Neural progenitor cell (in vitro differentiated cells): ENCODE data around the gene HEYL. TPM values are rescaled to one million over a fixed set of nuclear protein-coding genes. Genes with fewer than 3 reads are reported as not detected.

Source experiments
- DNase-seq: peaks from one replicate; pipeline ENCODE4 v3.0.0-alpha.2; 2016; ENCODE audit warnings: low spot score
- H2AFZ ChIP-seq: fragments of 200-600 bp; sonication (generic); replicated peaks from 2 replicates; pipeline ENCODE4 v1.6.1; 2016; ENCODE audit warnings: antibody characterized with exemption
- H3F3A ChIP-seq: fragments of 200-600 bp; sonication (generic); 2 replicates; pipeline ENCODE4 v1.6.1; 2016; ENCODE audit warnings: antibody characterized with exemption, low read depth
- H3K27ac ChIP-seq: fragments of 200-600 bp; sonication (generic); 2 replicates; pipeline ENCODE4 v1.5.1; 2016; ENCODE audit warnings: mild to moderate bottlenecking
- H3K27me3 ChIP-seq: fragments of 200-600 bp; sonication (generic); 2 replicates; pipeline ENCODE4 v1.6.1; 2016; ENCODE audit warnings: mild to moderate bottlenecking, moderate library complexity
- H3K36me3 ChIP-seq: fragments of 200-600 bp; sonication (generic); 2 replicates; pipeline ENCODE4 v1.5.1; 2016
- H3K4me1 ChIP-seq: fragments of 200-600 bp; sonication (generic); 2 replicates; pipeline ENCODE4 v1.6.1; 2016; ENCODE audit warnings: mixed run types
- H3K4me2 ChIP-seq: fragments of 200-600 bp; sonication (generic); 2 replicates; pipeline ENCODE4 v1.6.1; 2016
- H3K4me3 ChIP-seq: fragments of 200-600 bp; sonication (generic); 2 replicates; pipeline ENCODE4 v1.5.1; 2016
- H3K79me2 ChIP-seq: fragments of 200-600 bp; sonication (generic); 2 replicates; pipeline ENCODE4 v1.6.1; 2016; ENCODE audit warnings: low read depth
- H3K9ac ChIP-seq: fragments of 200-600 bp; sonication (generic); 2 replicates; pipeline ENCODE4 v1.6.1; 2016
- H3K9me3 ChIP-seq: fragments of 200-600 bp; sonication (generic); 2 replicates; pipeline ENCODE4 v1.5.1; 2016; ENCODE audit warnings: low read depth
- H4K20me1 ChIP-seq: fragments of 200-600 bp; sonication (generic); 2 replicates; pipeline ENCODE4 v1.6.1; 2016; ENCODE audit warnings: low read depth
- H3K27ac Mint-ChIP-seq: 3 replicates; pipeline ENCODE4 v1.8.0; 2021; ENCODE audit warnings: mixed read lengths
- H3K27me3 Mint-ChIP-seq: 2 replicates; pipeline ENCODE4 v1.8.0; 2022; ENCODE audit warnings: low read depth, mild to moderate bottlenecking, inconsistent platforms, moderate library complexity, mixed read lengths; ENCODE audit not compliant: insufficient read depth
- H3K36me3 Mint-ChIP-seq: 3 replicates; pipeline ENCODE4 v1.8.0; 2021; ENCODE audit warnings: mixed read lengths
- H3K4me1 Mint-ChIP-seq: 3 replicates; pipeline ENCODE4 v1.8.0; 2021; ENCODE audit warnings: mixed read lengths
- H3K4me3 Mint-ChIP-seq: 3 replicates; pipeline ENCODE4 v1.8.0; 2021; ENCODE audit warnings: mild to moderate bottlenecking, moderate library complexity, mixed read lengths
- H3K9me3 Mint-ChIP-seq: 3 replicates; pipeline ENCODE4 v1.8.0; 2020; ENCODE audit warnings: mixed read lengths
- EZH2 ChIP-seq: fragments of 200-600 bp; sonication (generic); IDR thresholded peaks from 2 replicates; pipeline ENCODE4 v1.6.1; 2017; ENCODE audit warnings: antibody characterized with exemption, mild to moderate bottlenecking, moderate library complexity
- EZH2phosphoT487 ChIP-seq: fragments of 200-600 bp; sonication (generic); IDR thresholded peaks from 2 replicates; pipeline ENCODE4 v1.6.1; 2017; ENCODE audit warnings: antibody characterized with exemption
- total RNA-seq: library from RNA; depleted of rRNA; stranded (reverse); fragments of >200 nt; gene quantifications from 2 replicates; pipeline ENCODE4 v1.2.3, GENCODE V29; 2015; ENCODE audit warnings: low replicate concordance
- TF ChIP-seq, protein P1 (sequence below): fragments of 200-600 bp; sonication (generic); IDR thresholded peaks from 2 replicates; pipeline ENCODE4 v1.5.1; 2017; ENCODE audit warnings: antibody characterized with exemption, mild to moderate bottlenecking

The HEYL gene
- total RNA-seq, 1 donor from 2014 or later = 2.3 TPM

DNA sequence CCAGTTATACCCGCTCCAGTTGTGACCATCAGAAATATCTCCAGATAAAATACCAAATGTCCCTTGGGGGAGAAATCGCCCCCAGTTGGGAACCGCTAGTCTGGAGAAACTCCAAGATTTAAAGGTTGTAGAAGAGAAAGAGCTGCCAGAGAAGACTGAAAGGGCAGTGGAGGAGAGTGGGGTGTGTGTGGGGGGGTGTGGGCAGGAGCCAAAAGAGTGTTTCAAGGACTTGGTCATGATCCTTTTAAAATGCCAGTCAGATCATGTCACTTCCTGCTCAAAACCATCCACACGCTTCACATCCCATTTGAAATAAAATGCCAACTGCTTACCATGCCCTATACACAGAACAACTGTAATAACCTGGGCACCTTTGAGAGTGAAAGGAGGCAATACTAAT is 3.4 kb upstream of the HEYL start:
- Histone ChIP-seq H4K20me1 (no peaks in the 10 kb centered on the region), H3K4me3 (no peak overlapping the region), H3K79me2 (no peaks in the 10 kb centered on the region), H3K27ac (no peak overlapping the region), H3K9me3 (no peaks in the 10 kb centered on the region), H3K36me3 (no peaks in the 10 kb centered on the region), H2AFZ (no peak overlapping the region), H3K4me2 (no peak overlapping the region), H3K27me3 (peaks cover 77% of the 10 kb centered on the region), H3K4me1 (no peaks in the 10 kb centered on the region), H3F3A (no peaks in the 10 kb centered on the region), H3K9ac (no peak overlapping the region)
- DNase-seq = no peak
- peaks cover 37% of the 10 kb centered on the region for H3K27me3 Mint-ChIP-seq
- H3K4me3 Mint-ChIP-seq = no peak overlapping the region
- H3K9me3 Mint-ChIP-seq = no peaks in the 10 kb centered on the region
- peaks cover 17% of the 10 kb centered on the region for H3K4me1 Mint-ChIP-seq
- TF ChIP-seq, protein P1, sequence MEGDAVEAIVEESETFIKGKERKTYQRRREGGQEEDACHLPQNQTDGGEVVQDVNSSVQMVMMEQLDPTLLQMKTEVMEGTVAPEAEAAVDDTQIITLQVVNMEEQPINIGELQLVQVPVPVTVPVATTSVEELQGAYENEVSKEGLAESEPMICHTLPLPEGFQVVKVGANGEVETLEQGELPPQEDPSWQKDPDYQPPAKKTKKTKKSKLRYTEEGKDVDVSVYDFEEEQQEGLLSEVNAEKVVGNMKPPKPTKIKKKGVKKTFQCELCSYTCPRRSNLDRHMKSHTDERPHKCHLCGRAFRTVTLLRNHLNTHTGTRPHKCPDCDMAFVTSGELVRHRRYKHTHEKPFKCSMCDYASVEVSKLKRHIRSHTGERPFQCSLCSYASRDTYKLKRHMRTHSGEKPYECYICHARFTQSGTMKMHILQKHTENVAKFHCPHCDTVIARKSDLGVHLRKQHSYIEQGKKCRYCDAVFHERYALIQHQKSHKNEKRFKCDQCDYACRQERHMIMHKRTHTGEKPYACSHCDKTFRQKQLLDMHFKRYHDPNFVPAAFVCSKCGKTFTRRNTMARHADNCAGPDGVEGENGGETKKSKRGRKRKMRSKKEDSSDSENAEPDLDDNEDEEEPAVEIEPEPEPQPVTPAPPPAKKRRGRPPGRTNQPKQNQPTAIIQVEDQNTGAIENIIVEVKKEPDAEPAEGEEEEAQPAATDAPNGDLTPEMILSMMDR = no peak
- TF ChIP-seq EZH2 = no peak
- TF ChIP-seq EZH2phosphoT487 = no peak
- no peaks in the 10 kb centered on the region for H3K36me3 Mint-ChIP-seq
- H3K27ac Mint-ChIP-seq = no peak overlapping the region

DNA sequence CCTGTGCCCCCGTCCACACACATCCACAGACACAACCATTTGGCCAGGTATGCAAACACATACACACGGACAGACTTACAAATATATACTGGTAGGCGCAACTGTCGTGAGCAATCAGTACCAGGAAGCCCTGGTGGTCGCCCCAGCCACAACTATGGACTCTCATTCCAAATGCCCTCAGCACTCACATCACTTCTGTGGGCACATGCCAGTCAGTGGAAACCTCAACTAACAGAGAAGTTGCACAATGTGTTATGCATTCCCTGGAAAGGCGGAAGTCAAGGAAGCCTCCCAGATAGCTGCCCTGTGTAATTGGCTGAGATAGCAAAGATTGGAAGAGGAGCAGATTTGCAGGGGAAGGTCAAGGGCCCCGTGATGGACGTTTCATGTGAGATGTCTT is 1.4 kb upstream of the HEYL start:
- no peaks in the 10 kb centered on the region for H3K36me3 ChIP-seq
- TF ChIP-seq EZH2phosphoT487 = no peak
- no peak for TF ChIP-seq EZH2
- TF ChIP-seq, protein P1 = no peak
- H3K27me3 Mint-ChIP-seq = peaks cover 37% of the 10 kb centered on the region
- H3K27ac ChIP-seq = no peak overlapping the region
- H3K36me3 Mint-ChIP-seq = no peaks in the 10 kb centered on the region
- H3K27ac Mint-ChIP-seq = no peak overlapping the region
- no peak overlapping the region for H3K4me2 ChIP-seq
- no peak overlapping the region for H2AFZ ChIP-seq
- H3K27me3 ChIP-seq = peaks cover 91% of the 10 kb centered on the region
- no peaks in the 10 kb centered on the region for H3F3A ChIP-seq
- H3K79me2 ChIP-seq = no peaks in the 10 kb centered on the region
- no peak overlapping the region for H3K4me3 ChIP-seq
- no peak for DNase-seq
- no peaks in the 10 kb centered on the region for H3K9me3 Mint-ChIP-seq
- H3K4me1 Mint-ChIP-seq = peaks cover 11% of the 10 kb centered on the region
- no peak overlapping the region for H3K9ac ChIP-seq
- H3K4me3 Mint-ChIP-seq = no peak overlapping the region
- no peaks in the 10 kb centered on the region for H3K9me3 ChIP-seq
- H4K20me1 ChIP-seq = no peaks in the 10 kb centered on the region
- no peaks in the 10 kb centered on the region for H3K4me1 ChIP-seq

DNA sequence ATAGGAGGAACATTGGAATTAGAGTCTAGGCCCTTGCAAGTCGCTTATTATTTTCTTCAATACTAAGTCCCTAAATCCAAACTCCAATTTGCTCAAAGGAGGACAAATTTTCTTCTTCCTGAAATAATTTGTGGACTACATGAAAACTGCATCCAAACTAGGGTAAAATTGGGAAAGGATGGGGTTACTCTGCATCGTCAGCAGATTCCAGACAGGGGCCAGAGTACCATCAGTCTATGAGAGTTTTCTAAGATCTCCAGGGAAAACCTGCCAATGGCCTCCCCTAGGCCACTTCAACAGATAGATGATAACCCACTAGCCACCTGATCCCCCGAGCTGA is 508 bp downstream of the HEYL start:
- Histone ChIP-seq H3K9ac (no peak overlapping the region), H3K27ac (no peak overlapping the region), H3K4me3 (peak overlapping the region; percentile 43), H3K27me3 (peaks cover 97% of the 10 kb centered on the region), H3K4me1 (no peaks in the 10 kb centered on the region), H3K36me3 (no peaks in the 10 kb centered on the region), H3K4me2 (peak overlapping the region; percentile 75), H2AFZ (peak overlapping the region; percentile 78), H3K79me2 (no peaks in the 10 kb centered on the region), H3F3A (no peaks in the 10 kb centered on the region), H4K20me1 (no peaks in the 10 kb centered on the region), H3K9me3 (no peaks in the 10 kb centered on the region)
- Mint-ChIP-seq H3K36me3 (no peaks in the 10 kb centered on the region), H3K27ac (no peak overlapping the region), H3K9me3 (peaks cover 2% of the 10 kb centered on the region), H3K4me3 (peak overlapping the region; percentile 77), H3K4me1 (peaks cover 25% of the 10 kb centered on the region), H3K27me3 (peaks cover 45% of the 10 kb centered on the region)
- DNase-seq = no peak
- TF ChIP-seq EZH2 = no peak
- TF ChIP-seq EZH2phosphoT487 = no peak
- TF ChIP-seq, protein P1 = no peak
